Nephron progenitor cell (in vitro differentiated cells): Measurements from ENCODE around the gene CAMK2D.

Experiments
- DNase-seq: peaks from one replicate; pipeline ENCODE4 v3.0.0; 2021
- H3K27ac Mint-ChIP-seq: 2 replicates; pipeline ENCODE4 v1.8.0; 2021; ENCODE audit warnings: mild to moderate bottlenecking, moderate library complexity, mixed read lengths
- H3K27me3 Mint-ChIP-seq: 2 replicates; pipeline ENCODE4 v1.8.0; 2021; ENCODE audit warnings: mild to moderate bottlenecking, low read depth, mixed read lengths; ENCODE audit not compliant: poor library complexity
- H3K36me3 Mint-ChIP-seq: 2 replicates; pipeline ENCODE4 v1.8.0; 2021; ENCODE audit warnings: low read depth, mixed read lengths
- H3K4me1 Mint-ChIP-seq: 2 replicates; pipeline ENCODE4 v1.8.0; 2021; ENCODE audit warnings: mixed read lengths
- H3K4me3 Mint-ChIP-seq: 2 replicates; pipeline ENCODE4 v1.8.0; 2021; ENCODE audit warnings: mild to moderate bottlenecking, moderate library complexity, mixed read lengths
- H3K9me3 Mint-ChIP-seq: 2 replicates; pipeline ENCODE4 v1.8.0; 2021; ENCODE audit warnings: mild to moderate bottlenecking, moderate library complexity, mixed read lengths
- TF ChIP-seq, protein P1 (sequence below): fragments of 200-600 bp; sonication (generic); IDR thresholded peaks from 2 replicates; pipeline ENCODE4 v1.5.0; 2021; ENCODE audit warnings: antibody characterized with exemption

CAMK2D gene

DNA sequence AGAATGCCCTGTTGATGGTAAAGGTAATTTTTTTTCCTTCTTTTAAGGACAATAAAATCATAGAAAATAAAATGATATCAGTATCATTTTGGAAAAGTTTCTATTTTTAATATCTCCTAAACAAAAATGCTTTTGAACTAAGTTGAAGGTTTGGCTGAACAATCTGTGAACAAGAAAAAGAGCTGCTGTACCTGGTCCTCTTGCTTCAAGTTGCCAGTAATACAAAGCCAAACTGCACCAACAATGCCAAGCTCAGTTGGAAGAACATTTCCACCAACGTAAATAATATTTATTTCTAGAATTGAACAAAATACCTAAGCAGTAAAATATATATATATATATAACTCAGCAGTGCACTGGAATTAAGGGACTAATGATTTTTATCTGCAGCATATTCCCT, 132.8 kb downstream of the CAMK2D start:
- Mint-ChIP-seq H3K4me3 (no peak overlapping the region), H3K9me3 (no peaks in the 10 kb centered on the region), H3K36me3 (peaks cover 9% of the 10 kb centered on the region), H3K27ac (no peak overlapping the region), H3K4me1 (no peaks in the 10 kb centered on the region), H3K27me3 (peaks cover 3% of the 10 kb centered on the region)
- TF ChIP-seq, protein P1, sequence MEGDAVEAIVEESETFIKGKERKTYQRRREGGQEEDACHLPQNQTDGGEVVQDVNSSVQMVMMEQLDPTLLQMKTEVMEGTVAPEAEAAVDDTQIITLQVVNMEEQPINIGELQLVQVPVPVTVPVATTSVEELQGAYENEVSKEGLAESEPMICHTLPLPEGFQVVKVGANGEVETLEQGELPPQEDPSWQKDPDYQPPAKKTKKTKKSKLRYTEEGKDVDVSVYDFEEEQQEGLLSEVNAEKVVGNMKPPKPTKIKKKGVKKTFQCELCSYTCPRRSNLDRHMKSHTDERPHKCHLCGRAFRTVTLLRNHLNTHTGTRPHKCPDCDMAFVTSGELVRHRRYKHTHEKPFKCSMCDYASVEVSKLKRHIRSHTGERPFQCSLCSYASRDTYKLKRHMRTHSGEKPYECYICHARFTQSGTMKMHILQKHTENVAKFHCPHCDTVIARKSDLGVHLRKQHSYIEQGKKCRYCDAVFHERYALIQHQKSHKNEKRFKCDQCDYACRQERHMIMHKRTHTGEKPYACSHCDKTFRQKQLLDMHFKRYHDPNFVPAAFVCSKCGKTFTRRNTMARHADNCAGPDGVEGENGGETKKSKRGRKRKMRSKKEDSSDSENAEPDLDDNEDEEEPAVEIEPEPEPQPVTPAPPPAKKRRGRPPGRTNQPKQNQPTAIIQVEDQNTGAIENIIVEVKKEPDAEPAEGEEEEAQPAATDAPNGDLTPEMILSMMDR, result no peak
- DNase-seq, result no peak

DNA sequence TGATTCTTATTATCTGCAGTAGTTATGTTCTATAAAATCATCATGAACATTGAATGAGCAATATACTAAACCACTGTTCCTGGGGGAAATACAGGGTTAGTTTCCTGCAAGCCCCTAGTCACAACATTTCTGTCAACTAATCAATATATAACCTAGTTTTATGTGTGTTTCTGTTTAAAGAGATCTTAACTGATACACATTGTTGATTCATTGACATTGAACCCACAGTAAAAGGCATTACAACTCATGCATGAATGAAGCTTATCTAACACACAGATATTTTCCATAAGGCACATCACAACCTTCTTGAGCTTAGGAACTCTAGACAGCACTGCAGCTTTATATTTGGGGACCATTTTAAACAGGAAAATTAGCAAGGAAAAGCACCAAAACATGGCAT, 134.2 kb downstream of the CAMK2D start:
- TF ChIP-seq, protein P1, result no peak
- H3K4me3 Mint-ChIP-seq, result no peak overlapping the region
- H3K36me3 Mint-ChIP-seq, result peaks cover 9% of the 10 kb centered on the region
- H3K27me3 Mint-ChIP-seq, result peaks cover 3% of the 10 kb centered on the region
- H3K9me3 Mint-ChIP-seq, result no peaks in the 10 kb centered on the region
- no peak overlapping the region for H3K27ac Mint-ChIP-seq
- DNase-seq, result no peak
- H3K4me1 Mint-ChIP-seq, result no peaks in the 10 kb centered on the region

DNA sequence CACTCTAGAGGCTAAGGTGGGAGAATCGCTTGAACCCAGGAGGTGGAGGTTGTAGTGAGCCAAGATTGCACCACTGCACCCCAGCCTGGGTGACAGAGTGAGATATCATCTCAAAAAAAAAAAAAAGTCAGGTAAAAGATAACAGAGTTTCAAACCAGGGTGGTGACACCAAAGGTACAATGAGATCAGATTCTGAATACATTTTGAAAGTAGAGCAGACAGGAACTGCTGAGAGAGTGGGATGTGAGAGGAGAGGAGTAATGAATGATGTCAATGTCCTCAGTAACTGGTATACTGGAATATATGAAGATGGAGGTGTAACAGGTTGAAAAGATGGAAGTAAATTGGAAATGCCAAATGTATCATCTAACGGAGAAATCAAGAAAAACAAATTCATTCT, 135.6 kb downstream of the CAMK2D start:
- Mint-ChIP-seq H3K36me3 (peaks cover 9% of the 10 kb centered on the region), H3K9me3 (no peaks in the 10 kb centered on the region), H3K27me3 (peaks cover 3% of the 10 kb centered on the region), H3K27ac (peak overlapping the region; percentile 79), H3K4me3 (no peak overlapping the region), H3K4me1 (no peaks in the 10 kb centered on the region)
- no peak for DNase-seq
- TF ChIP-seq, protein P1, result no peak

DNA sequence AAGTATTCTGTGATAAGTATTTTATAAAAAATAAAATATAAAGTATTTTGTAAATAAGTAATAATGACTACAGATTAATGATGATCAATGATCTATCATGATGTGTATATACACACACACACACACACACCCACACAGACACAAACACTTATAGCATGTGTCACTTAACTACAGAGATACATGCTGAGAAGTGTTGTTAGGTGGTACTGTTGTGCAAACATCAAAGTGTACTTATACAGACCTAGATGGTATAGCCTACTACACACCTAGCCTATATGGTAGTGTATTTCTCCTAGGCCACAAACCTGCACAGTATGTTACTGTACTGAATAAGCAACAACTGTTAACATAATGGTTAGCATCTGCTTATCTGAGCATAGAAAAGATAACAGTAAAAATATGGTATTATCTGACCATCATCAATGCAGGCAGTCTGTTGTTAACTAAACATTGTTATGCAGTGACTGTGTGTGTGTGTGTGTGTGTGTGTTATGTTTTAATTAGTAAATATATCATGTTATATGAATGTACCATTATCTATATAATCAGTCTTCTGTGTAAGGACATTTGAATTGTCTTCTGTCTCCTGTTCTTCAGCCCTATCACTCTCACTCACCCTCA, 138.2 kb downstream of the CAMK2D start:
- Mint-ChIP-seq H3K27me3 (peaks cover 3% of the 10 kb centered on the region), H3K4me3 (no peak overlapping the region), H3K9me3 (no peaks in the 10 kb centered on the region), H3K27ac (no peak overlapping the region), H3K36me3 (peaks cover 9% of the 10 kb centered on the region), H3K4me1 (no peaks in the 10 kb centered on the region)
- TF ChIP-seq, protein P1, result no peak
- no peak for DNase-seq

DNA sequence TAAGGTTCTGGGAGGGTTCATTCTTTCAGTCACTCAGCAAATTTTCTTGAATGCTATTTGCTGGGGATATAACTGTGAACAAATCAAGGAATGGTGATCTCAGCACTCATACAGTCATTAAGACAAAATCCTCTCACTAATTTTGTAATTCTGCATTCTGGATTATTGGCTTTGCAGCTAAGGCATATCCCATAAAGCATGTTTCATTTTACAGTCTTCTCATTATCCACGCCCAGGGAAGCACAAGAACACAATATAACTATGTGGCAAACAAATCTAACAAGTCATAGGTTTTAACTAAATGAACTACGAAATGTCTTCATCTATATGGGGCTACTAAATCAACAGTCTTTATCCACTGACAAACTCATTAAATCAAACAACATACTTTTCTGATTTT, 139.9 kb downstream of the CAMK2D start:
- no peak overlapping the region for H3K4me3 Mint-ChIP-seq
- H3K27me3 Mint-ChIP-seq, result peaks cover 6% of the 10 kb centered on the region
- TF ChIP-seq, protein P1, result no peak
- no peak overlapping the region for H3K27ac Mint-ChIP-seq
- H3K9me3 Mint-ChIP-seq, result no peaks in the 10 kb centered on the region
- H3K4me1 Mint-ChIP-seq, result no peaks in the 10 kb centered on the region
- H3K36me3 Mint-ChIP-seq, result peaks cover 9% of the 10 kb centered on the region
- DNase-seq, result no peak

DNA sequence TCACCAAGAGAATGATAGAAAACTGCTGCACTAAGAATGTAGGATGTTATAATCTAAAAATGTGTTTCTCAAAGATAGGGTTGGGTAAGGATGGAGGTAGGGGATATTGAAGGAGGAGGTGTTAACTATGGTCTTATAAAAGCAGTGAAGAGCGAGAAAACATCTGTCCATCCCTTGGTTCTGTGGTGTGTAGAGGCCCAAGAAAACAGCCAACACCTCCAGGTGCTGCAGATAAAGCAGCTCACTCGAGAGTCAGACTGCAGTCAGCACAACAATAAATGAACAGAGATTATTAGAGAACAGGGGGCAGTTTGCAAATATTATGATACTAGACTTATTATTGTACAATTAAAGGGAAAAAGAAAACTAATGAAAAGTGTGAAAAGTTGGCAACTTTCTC, 141.5 kb downstream of the CAMK2D start:
- no peak overlapping the region for H3K4me3 Mint-ChIP-seq
- no peak for DNase-seq
- H3K27ac Mint-ChIP-seq, result no peak overlapping the region
- no peaks in the 10 kb centered on the region for H3K4me1 Mint-ChIP-seq
- H3K9me3 Mint-ChIP-seq, result no peaks in the 10 kb centered on the region
- no peaks in the 10 kb centered on the region for H3K36me3 Mint-ChIP-seq
- peaks cover 6% of the 10 kb centered on the region for H3K27me3 Mint-ChIP-seq
- TF ChIP-seq, protein P1, result no peak
